ENCODE data around the gene CREBBP.

CREBBP gene

DNA sequence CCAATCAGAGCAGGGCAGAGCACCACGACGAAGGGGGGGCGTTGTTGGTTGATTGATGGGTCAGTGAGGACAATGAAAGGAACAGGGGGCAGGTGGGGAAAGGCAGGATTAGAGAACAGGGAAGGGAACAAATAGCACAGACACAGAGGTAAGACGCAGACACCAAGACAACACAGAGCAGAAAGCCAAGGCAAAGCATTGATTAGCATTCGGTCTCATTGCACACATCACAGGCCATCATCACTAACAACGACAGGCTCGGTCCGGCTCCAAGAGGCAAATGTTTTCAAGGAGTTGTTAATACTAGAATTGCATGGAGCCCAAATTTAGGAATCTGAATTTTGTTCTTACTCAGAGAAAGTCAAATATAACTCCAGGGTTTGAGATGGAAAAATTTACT lies 128.6 kb downstream of the CREBBP start:
- FAIRE-seq (no peak), DNase-seq (ENCODE audit: insufficient read length, low spot score) (no peak)
- TF ChIP-seq PAX5 (IDR thresholded peaks at IDR 0.05; ENCODE audit: insufficient read depth, low read length, severe bottlenecking) (no peak), POLR2A (IDR thresholded peaks at IDR 0.05; ENCODE audit: low read depth, low read length) (no peak)

GRCh38 chr16:3748307-3748706 lies 132.2 kb downstream of the CREBBP start:
- TF ChIP-seq SPI1 (IDR thresholded peaks at IDR 0.05; ENCODE audit: low read depth, low read length) (no peak), POLR2A (IDR thresholded peaks at IDR 0.05; ENCODE audit: low read depth, low read length) (no peak), POU2F2 (IDR thresholded peaks at IDR 0.05; ENCODE audit: low read depth, low read length) (no peak), POLR2AphosphoS5 (IDR thresholded peaks at IDR 0.05; ENCODE audit: low read depth, low read length) (no peak)

GRCh38 chr16:3745751-3746355 lies 134.7 kb downstream of the CREBBP start:
- DNase-seq (ENCODE audit: insufficient read length, low spot score) (no peak), FAIRE-seq (no peak)
- TF ChIP-seq PAX5 (IDR thresholded peaks at IDR 0.05; ENCODE audit: insufficient read depth, low read length, severe bottlenecking), result no peak

More at GRCh38 chr16:3748307-3748706, 132.2 kb downstream of the CREBBP start:
- DNase-seq (ENCODE audit: insufficient read length, low spot score) (no peak), FAIRE-seq (no peak)

GRCh38 chr16:3744018-3744417 lies 136.5 kb downstream of the CREBBP start:
- FAIRE-seq (no peak), DNase-seq (ENCODE audit: insufficient read length, low spot score) (no peak)
- no peak for TF ChIP-seq POU2F2 (IDR thresholded peaks at IDR 0.05; ENCODE audit: low read depth, low read length)

- TF ChIP-seq TAF1 (IDR thresholded peaks at IDR 0.05; ENCODE audit: low read depth, low read length) (no peak), POLR2AphosphoS5 (IDR thresholded peaks at IDR 0.05; ENCODE audit: low read depth, low read length) (no peak), POLR2A (IDR thresholded peaks at IDR 0.05; ENCODE audit: low read depth, low read length) (no peak), PAX5 (IDR thresholded peaks at IDR 0.05; ENCODE audit: insufficient read depth, low read length, severe bottlenecking) (no peak), POU2F2 (IDR thresholded peaks at IDR 0.05; ENCODE audit: low read depth, low read length) (no peak), SPI1 (IDR thresholded peaks at IDR 0.05; ENCODE audit: low read depth, low read length) (no peak)
- no peak for DNase-seq (ENCODE audit: insufficient read length, low spot score)
- no peak for FAIRE-seq
Measured at GRCh38 chr16:3740934-3741333, 139.6 kb downstream of the CREBBP start.

- no peak for DNase-seq (ENCODE audit: insufficient read length, low spot score)
- no peak for FAIRE-seq
- TF ChIP-seq TAF1 (IDR thresholded peaks at IDR 0.05; ENCODE audit: low read depth, low read length) (no peak), POU2F2 (IDR thresholded peaks at IDR 0.05; ENCODE audit: low read depth, low read length) (no peak), PAX5 (IDR thresholded peaks at IDR 0.05; ENCODE audit: insufficient read depth, low read length, severe bottlenecking) (no peak), POLR2A (IDR thresholded peaks at IDR 0.05; ENCODE audit: low read depth, low read length) (no peak), POLR2AphosphoS5 (IDR thresholded peaks at IDR 0.05; ENCODE audit: low read depth, low read length) (no peak), SPI1 (IDR thresholded peaks at IDR 0.05; ENCODE audit: low read depth, low read length) (no peak)
Measured at GRCh38 chr16:3740186-3740585, 140.3 kb downstream of the CREBBP start.

DNA sequence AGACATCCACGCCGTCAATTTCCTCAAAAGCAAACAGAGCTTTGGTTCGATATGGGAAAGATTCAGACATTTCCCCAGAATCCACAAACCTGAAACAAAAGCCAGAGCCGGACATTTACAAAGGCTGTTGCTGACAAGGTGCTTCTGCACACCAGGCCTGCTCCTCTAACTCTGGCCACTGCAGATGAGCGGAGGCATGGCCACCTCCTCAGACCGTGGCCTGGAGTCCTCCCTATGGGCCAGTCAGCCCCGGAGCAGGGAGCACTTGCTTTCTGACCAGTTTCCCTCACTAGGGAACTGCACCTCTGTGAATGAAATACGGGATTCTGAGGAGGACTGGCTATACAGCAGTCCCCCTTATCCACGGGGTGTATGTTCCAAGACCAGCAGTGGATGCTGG lies 140.9 kb downstream of the CREBBP start:
- no peak for FAIRE-seq
- TF ChIP-seq POU2F2 (IDR thresholded peaks at IDR 0.05; ENCODE audit: low read depth, low read length) (no peak), SPI1 (IDR thresholded peaks at IDR 0.05; ENCODE audit: low read depth, low read length) (no peak), POLR2AphosphoS5 (IDR thresholded peaks at IDR 0.05; ENCODE audit: low read depth, low read length) (no peak)
- DNase-seq (ENCODE audit: insufficient read length, low spot score), result no peak

- DNase-seq (ENCODE audit: insufficient read length, low spot score) (no peak), FAIRE-seq (no peak)
- TF ChIP-seq POLR2A (IDR thresholded peaks at IDR 0.05; ENCODE audit: low read depth, low read length) (no peak), PAX5 (IDR thresholded peaks at IDR 0.05; ENCODE audit: insufficient read depth, low read length, severe bottlenecking) (no peak), POU2F2 (IDR thresholded peaks at IDR 0.05; ENCODE audit: low read depth, low read length) (no peak), POLR2AphosphoS5 (IDR thresholded peaks at IDR 0.05; ENCODE audit: low read depth, low read length) (no peak), SPI1 (IDR thresholded peaks at IDR 0.05; ENCODE audit: low read depth, low read length) (no peak), TAF1 (IDR thresholded peaks at IDR 0.05; ENCODE audit: low read depth, low read length) (no peak)
Measured at GRCh38 chr16:3738541-3738940, 142.0 kb downstream of the CREBBP start.

- no peak for TF ChIP-seq TAF1 (IDR thresholded peaks at IDR 0.05; ENCODE audit: low read depth, low read length)
- TF ChIP-seq POLR2A (IDR thresholded peaks at IDR 0.05; ENCODE audit: low read depth, low read length), result no peak
- no peak for TF ChIP-seq POLR2AphosphoS5 (IDR thresholded peaks at IDR 0.05; ENCODE audit: low read depth, low read length)
- TF ChIP-seq PAX5 (IDR thresholded peaks at IDR 0.05; ENCODE audit: insufficient read depth, low read length, severe bottlenecking), result no peak
- no peak for TF ChIP-seq POU2F2 (IDR thresholded peaks at IDR 0.05; ENCODE audit: low read depth, low read length)
- no peak for TF ChIP-seq SPI1 (IDR thresholded peaks at IDR 0.05; ENCODE audit: low read depth, low read length)
- DNase-seq (ENCODE audit: insufficient read length, low spot score) (no peak), FAIRE-seq (no peak)
Measured at GRCh38 chr16:3738128-3738527, 142.4 kb downstream of the CREBBP start.

DNA sequence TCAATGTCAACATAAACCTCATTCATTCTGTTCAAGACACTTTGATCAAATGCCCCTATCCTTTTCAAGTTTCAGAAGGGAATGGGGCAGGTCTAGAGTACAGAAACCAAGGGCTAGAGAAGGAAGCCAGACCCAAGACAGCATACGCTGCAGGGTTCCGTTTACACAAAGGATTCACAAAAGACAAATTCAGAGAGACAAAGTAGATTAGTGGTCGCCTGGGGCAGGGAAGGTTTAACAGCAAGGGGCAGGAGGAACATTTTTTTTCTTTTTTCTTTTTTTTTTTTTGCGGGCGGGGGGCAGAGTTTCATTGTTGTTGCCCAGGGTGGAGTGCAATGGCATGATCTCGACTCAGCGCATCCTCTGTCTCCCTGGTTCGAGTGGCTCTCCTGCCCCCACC lies 143.3 kb downstream of the CREBBP start:
- no peak for TF ChIP-seq POLR2A (IDR thresholded peaks at IDR 0.05; ENCODE audit: low read depth, low read length)
- TF ChIP-seq TAF1 (IDR thresholded peaks at IDR 0.05; ENCODE audit: low read depth, low read length), result no peak
- TF ChIP-seq POLR2AphosphoS5 (IDR thresholded peaks at IDR 0.05; ENCODE audit: low read depth, low read length), result no peak
- TF ChIP-seq PAX5 (IDR thresholded peaks at IDR 0.05; ENCODE audit: insufficient read depth, low read length, severe bottlenecking), result no peak
- TF ChIP-seq SPI1 (IDR thresholded peaks at IDR 0.05; ENCODE audit: low read depth, low read length), result no peak
- TF ChIP-seq POU2F2 (IDR thresholded peaks at IDR 0.05; ENCODE audit: low read depth, low read length), result no peak
- no peak for DNase-seq (ENCODE audit: insufficient read length, low spot score)
- no peak for FAIRE-seq

GRCh38 chr16:3736116-3736515 lies 144.4 kb downstream of the CREBBP start:
- no peak for FAIRE-seq
- no peak for TF ChIP-seq TAF1 (IDR thresholded peaks at IDR 0.05; ENCODE audit: low read depth, low read length)
- no peak for TF ChIP-seq PAX5 (IDR thresholded peaks at IDR 0.05; ENCODE audit: insufficient read depth, low read length, severe bottlenecking)
- no peak for TF ChIP-seq POU2F2 (IDR thresholded peaks at IDR 0.05; ENCODE audit: low read depth, low read length)
- TF ChIP-seq POLR2AphosphoS5 (IDR thresholded peaks at IDR 0.05; ENCODE audit: low read depth, low read length), result no peak
- no peak for TF ChIP-seq POLR2A (IDR thresholded peaks at IDR 0.05; ENCODE audit: low read depth, low read length)
- no peak for TF ChIP-seq SPI1 (IDR thresholded peaks at IDR 0.05; ENCODE audit: low read depth, low read length)
- DNase-seq (ENCODE audit: insufficient read length, low spot score), result no peak
